HepG2 (cell line): ENCODE results near the gene FHIT.

Source experiments
- CTCF ChIP-seq: sonication (generic); formaldehyde crosslinking; IDR thresholded peaks from 2 replicates; pipeline ENCODE4 v1.5.0; 2020; ENCODE audit warnings: mild to moderate bottlenecking, missing genetic modification reagents, moderate library complexity
- GMEB2 ChIP-seq: IDR thresholded peaks from 2 replicates; pipeline ENCODE4 v1.6.1; 2016; ENCODE audit warnings: missing biosample characterization, missing genetic modification reagents, low read depth
- HDAC2 ChIP-seq: sonication (generic); formaldehyde crosslinking; IDR thresholded peaks from 2 replicates; pipeline ENCODE4 v1.4.0; 2020; ENCODE audit warnings: missing genetic modification reagents
- MAZ ChIP-seq, 2 experiments: sonication (generic) in 1 of 2; formaldehyde crosslinking in 1 of 2; IDR thresholded peaks; 2 replicates each; pipeline versions ENCODE4 v1.5.0 to v1.6.1; 2012 to 2020; ENCODE audit warnings: low read depth in 2 of 2, mild to moderate bottlenecking in 2 of 2, borderline replicate concordance in 1 of 2, improper control_type of control experiment in 1 of 2, low read length in 1 of 2, missing genetic modification reagents in 1 of 2, moderate library complexity in 1 of 2
- POLR2A ChIP-seq, 2 experiments: IDR thresholded peaks; 2 replicates each; pipeline ENCODE4 v1.6.1; 2011; ENCODE audit warnings: low read depth in 2 of 2, low read length in 2 of 2, mild to moderate bottlenecking in 1 of 2, moderate library complexity in 1 of 2; ENCODE audit not compliant: insufficient read depth in 1 of 2
- RCOR2 ChIP-seq: IDR thresholded peaks from 2 replicates; pipeline ENCODE4 v1.6.1; 2016; ENCODE audit warnings: missing biosample characterization, missing genetic modification reagents
- SRF ChIP-seq: IDR thresholded peaks from 2 replicates; pipeline ENCODE4 v1.6.1; 2011; ENCODE audit warnings: mild to moderate bottlenecking, low read depth, low read length, moderate library complexity
- TOPORS ChIP-seq: sonication (generic); formaldehyde crosslinking; IDR thresholded peaks from 2 replicates; pipeline ENCODE4 v1.8.0; 2023; ENCODE audit warnings: mild to moderate bottlenecking, missing genetic modification reagents
- ZBTB49 ChIP-seq: sonication (generic); formaldehyde crosslinking; IDR thresholded peaks from 2 replicates; pipeline ENCODE4 v1.4.0; 2020; ENCODE audit warnings: missing genetic modification reagents, borderline replicate concordance
- ZEB1 ChIP-seq: IDR thresholded peaks from 2 replicates; pipeline ENCODE4 v1.6.1; 2012; ENCODE audit warnings: mild to moderate bottlenecking, low read depth, inconsistent platforms; ENCODE audit not compliant: insufficient replicate concordance
- ZNF343 ChIP-seq: sonication (generic); formaldehyde crosslinking; IDR thresholded peaks from 2 replicates; pipeline ENCODE4 v1.4.0; 2020; ENCODE audit warnings: mild to moderate bottlenecking, missing genetic modification reagents
- ZNF687 ChIP-seq: sonication (generic); formaldehyde crosslinking; IDR thresholded peaks from 2 replicates; pipeline ENCODE4 v1.5.1; 2020; ENCODE audit warnings: mild to moderate bottlenecking, missing genetic modification reagents, moderate library complexity
- ZNF761 ChIP-seq: sonication (generic); formaldehyde crosslinking; conservative IDR thresholded peaks from 2 replicates; pipeline ENCODE4 v1.4.0; 2020; ENCODE audit warnings: mild to moderate bottlenecking, missing genetic modification reagents
- ZSCAN20 ChIP-seq: sonication (generic); formaldehyde crosslinking; IDR thresholded peaks from 2 replicates; pipeline ENCODE4 v1.4.0; 2020; ENCODE audit warnings: missing genetic modification reagents, mild to moderate bottlenecking, borderline replicate concordance

GRCh38 chr3:61194892-61195538 is 56.2 kb downstream of the FHIT start:
- TF ChIP-seq ZNF687 (CRISPR knock-in tag), result no peak
- TF ChIP-seq TOPORS (CRISPR knock-in tag), result no peak
- no peak for TF ChIP-seq POLR2A (IDR thresholded peaks at IDR 0.05; ENCODE audit: insufficient read depth in 1 of 2, low read depth in 2 of 2, low read length in 2 of 2)
- no peak for TF ChIP-seq HDAC2 (CRISPR knock-in tag)
- TF ChIP-seq SRF, result no peak
- TF ChIP-seq RCOR2 (CRISPR knock-in tag), result no peak
- no peak for TF ChIP-seq ZNF761 (CRISPR knock-in tag)
- no peak for TF ChIP-seq ZNF343 (CRISPR knock-in tag)
- no peak for TF ChIP-seq MAZ (IDR thresholded peaks at IDR 0.05; ENCODE audit: borderline replicate concordance, low read depth, low read length)
- no peak for TF ChIP-seq MAZ (CRISPR knock-in tag; IDR thresholded peaks at IDR 0.05; ENCODE audit: low read depth)
- no peak for TF ChIP-seq ZSCAN20 (CRISPR knock-in tag)
- no peak for TF ChIP-seq CTCF (CRISPR knock-in tag)
- TF ChIP-seq GMEB2 (CRISPR knock-in tag), result no peak
- TF ChIP-seq ZEB1, result no peak
- TF ChIP-seq ZBTB49, result no peak
